HG03066 (cell line): Measurements from ENCODE around the gene SFXN3.

ENCODE experiments used
- ATAC-seq: cut with Tn5 transposase; IDR thresholded peaks from one replicate; pipeline ENCODE4 v1.9.1; 2021; ENCODE audit warnings: low read depth; ENCODE audit not compliant: unreplicated experiment

The SFXN3 gene

GRCh38 chr10:101052285-101052684 lies 21.3 kb downstream of the SFXN3 start:
- ATAC-seq: no peak

GRCh38 chr10:101053516-101053915 lies 22.5 kb downstream of the SFXN3 start:
- no peak for ATAC-seq

GRCh38 chr10:101054351-101054750 lies 23.3 kb downstream of the SFXN3 start:
- no peak for ATAC-seq

- no peak for ATAC-seq
Measured at GRCh38 chr10:101054876-101055275, 23.8 kb downstream of the SFXN3 start.

DNA sequence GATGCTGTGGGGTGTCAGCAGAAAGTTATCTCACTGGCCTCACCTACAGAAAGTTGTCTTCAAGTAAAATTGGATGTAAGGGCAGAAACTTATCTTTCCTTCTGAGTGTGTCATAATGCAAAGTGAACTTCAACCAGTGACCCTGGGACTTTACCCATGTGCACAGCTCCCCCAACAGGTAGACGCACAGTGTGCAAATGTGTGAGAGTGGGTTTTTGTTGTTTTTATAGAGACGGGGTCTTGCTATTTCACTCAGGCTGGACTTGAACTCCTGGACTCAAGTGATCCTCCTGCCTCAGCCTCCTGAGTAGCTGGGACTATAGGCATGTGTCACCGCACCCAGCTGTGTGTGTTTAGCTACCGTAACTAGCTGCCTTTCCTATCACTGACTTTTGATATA lies 24.4 kb downstream of the SFXN3 start:
- ATAC-seq: no peak

DNA sequence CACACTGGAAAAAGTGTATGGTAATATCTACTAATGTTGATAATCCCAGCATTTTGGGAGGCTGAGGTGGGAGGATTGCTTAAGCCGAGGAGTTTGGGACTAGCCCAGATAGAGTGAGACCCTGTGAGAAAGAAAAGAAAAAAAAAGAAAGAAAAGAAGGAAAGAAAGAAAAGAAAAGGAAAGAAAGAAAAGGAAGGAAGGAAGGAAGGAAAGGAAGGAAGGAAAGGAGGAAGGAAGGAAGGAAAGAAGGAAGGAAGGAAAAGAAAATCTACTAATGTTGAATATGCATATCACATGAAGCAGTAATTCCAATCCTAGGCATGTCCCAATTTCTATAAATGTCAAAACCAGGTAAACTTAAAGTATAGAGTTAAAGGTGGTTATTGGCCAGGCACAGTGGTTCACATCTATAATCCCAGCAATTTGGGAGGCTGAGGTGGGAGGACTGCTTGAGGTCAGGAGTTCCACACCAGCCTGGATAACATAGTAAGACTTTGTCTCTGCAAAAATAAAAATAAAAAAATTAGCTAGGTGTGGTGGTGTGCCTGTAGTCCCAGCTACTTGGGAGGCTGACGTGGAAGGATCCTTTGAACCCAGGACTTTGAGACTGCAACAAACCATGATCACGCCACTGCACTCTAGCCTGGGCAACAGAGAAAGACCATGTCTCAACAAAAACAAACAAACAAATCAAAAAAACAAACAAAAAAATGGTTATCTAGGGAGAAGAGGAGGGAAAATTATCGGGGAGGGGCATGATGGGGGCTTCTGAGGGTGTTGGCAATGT lies 25.5 kb downstream of the SFXN3 start:
- no peak for ATAC-seq

GRCh38 chr10:101060036-101060950 lies 29.3 kb downstream of the SFXN3 start:
- ATAC-seq: peak; percentile 43

GRCh38 chr10:101060951-101061623 lies 30.1 kb downstream of the SFXN3 start:
- peak; percentile 49 for ATAC-seq

- ATAC-seq: peak; percentile 5
Measured at GRCh38 chr10:101061624-101062231, 30.7 kb downstream of the SFXN3 start, which contains the start of gene KAZALD1. Gene KAZALD1, plus strand, starts transcription at chr10:101061989. Its CDS starts 604 bp downstream, at chr10:101062593.

DNA sequence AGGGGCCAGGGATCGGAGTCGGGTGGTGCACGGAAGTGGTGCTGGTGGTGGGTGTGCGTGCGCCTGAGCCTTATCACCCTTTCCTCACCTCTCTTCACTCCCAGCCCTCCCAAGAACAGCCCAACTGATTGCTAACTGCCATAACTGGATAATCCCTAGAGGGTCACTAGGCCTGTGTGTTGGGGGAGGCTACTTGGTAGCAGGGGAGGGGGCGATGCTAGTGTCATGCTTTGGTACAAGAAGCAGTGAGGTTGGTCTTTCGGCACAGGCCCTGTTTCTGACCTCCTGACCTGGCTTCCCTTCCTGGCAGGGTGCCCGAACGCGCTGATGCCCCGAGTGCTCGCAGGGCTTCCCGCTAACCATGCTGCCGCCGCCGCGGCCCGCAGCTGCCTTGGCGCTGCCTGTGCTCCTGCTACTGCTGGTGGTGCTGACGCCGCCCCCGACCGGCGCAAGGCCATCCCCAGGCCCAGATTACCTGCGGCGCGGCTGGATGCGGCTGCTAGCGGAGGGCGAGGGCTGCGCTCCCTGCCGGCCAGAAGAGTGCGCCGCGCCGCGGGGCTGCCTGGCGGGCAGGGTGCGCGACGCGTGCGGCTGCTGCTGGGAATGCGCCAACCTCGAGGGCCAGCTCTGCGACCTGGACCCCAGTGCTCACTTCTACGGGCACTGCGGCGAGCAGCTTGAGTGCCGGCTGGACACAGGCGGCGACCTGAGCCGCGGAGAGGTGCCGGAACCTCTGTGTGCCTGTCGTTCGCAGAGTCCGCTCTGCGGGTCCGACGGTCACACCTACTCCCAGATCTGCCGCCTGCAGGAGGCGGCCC lies 31.4 kb downstream of the SFXN3 start:
- no peak for ATAC-seq

- no peak for ATAC-seq
Measured at GRCh38 chr10:101063050-101063525, 32.1 kb downstream of the SFXN3 start.

- no peak for ATAC-seq
Measured at GRCh38 chr10:101063548-101064414, 32.7 kb downstream of the SFXN3 start.

DNA sequence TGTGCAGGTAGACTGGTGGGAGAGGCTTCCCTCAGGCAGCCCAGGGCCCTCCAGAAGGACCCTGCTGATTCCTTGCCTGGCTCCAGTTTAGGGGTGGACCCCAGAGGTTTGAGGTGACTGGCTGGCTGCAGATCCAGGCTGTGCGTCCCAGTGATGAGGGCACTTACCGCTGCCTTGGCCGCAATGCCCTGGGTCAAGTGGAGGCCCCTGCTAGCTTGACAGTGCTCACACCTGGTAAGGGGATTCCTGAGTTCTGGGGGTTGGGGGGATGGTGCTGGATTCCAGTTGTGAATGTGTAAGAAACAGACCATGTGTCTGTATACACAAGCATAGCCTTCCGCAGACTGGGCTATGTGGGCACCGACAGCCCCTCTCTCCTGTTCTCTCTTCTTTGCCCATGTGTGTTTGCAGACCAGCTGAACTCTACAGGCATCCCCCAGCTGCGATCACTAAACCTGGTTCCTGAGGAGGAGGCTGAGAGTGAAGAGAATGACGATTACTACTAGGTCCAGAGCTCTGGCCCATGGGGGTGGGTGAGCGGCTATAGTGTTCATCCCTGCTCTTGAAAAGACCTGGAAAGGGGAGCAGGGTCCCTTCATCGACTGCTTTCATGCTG lies 33.5 kb downstream of the SFXN3 start:
- no peak for ATAC-seq

GRCh38 chr10:101065481-101066145 lies 34.6 kb downstream of the SFXN3 start:
- no peak for ATAC-seq

DNA sequence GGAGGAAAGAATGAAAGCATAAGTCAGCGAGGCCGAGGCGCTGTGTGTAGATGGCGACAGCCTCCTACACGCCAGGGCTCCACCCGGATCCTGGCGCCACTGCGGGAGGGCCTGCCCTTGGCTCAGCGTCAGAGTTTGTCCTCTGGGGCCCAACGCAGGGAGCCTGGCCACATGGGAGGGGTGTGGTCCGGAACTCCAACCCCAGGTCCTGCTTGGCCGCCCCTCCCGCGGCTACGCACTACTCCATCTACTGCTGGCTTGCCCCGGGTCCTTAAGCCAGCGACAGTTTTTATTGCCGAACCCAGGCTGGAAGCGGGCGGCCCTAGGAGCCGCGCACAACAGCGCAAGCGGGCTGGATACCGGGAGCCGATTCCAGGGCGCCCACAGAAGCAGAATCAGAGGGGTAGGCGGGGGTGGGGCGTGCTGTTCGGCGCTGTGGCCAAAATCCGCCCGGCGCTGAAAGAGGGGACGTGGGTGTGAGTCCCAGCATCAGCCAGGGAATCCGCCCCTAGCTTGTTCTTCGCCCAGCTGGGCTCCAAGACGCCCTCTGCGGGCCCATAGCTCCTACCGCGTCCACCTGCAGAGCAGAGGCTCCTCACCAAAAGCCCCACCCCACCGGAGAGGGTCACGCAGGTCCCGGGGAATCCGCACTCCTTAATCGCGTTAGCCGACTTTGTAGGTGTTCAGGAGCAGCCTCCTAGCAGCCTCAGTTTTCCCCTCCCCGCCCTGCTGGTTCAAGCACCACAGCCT lies 35.3 kb downstream of the SFXN3 start:
- no peak for ATAC-seq

DNA sequence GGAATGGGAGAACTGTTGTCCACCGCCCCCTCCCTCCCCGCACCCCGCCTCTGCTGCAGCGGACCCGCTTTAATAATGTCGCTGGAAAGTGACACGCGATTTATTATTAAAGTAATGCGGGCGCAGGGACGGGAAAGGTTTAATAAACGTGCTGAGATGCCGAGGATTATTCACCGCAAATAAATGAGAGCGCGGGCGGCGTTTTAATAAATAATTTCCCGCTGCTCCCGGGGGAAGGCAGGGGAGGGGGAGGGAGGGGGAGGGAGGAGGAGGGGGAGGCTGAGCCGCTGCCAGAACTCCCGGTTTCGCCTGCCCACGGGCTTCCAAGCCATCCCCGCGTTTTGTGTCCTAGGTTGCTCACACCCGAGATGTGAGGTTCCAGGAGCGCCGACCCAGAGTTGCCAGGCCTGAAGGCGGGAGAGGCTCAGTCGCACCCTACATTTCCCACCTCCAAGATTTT lies 35.9 kb downstream of the SFXN3 start:
- ATAC-seq: no peak
